H1 (cell line): ENCODE results near the gene HSPA1L.

Experiments
- CEBPB ChIP-seq: IDR thresholded peaks from 2 replicates; pipeline ENCODE4 v1.6.1; 2012; ENCODE audit warnings: low read depth, low read length
- CTCF ChIP-seq, 3 experiments: IDR thresholded peaks; 1 replicate in 2 of 3; 2 replicates in 1 of 3; pipeline versions ENCODE4 v1.5.1 to v1.6.1; 2011; ENCODE audit warnings: low read length in 3 of 3, mild to moderate bottlenecking in 3 of 3, inconsistent platforms in 2 of 3, low read depth in 1 of 3, moderate library complexity in 1 of 3; ENCODE audit not compliant: insufficient read depth in 1 of 3; ENCODE audit errors: control extremely low read depth in 1 of 3
- EZH2 ChIP-seq: fragments of 200-600 bp; sonication (generic); IDR thresholded peaks from 2 replicates; pipeline ENCODE4 v1.7.1; 2012; ENCODE audit warnings: low read depth, mild to moderate bottlenecking, moderate library complexity, low read length, inconsistent platforms; ENCODE audit not compliant: severe bottlenecking
- GABPA ChIP-seq: IDR thresholded peaks from 2 replicates; pipeline ENCODE4 v1.6.1; 2011; ENCODE audit warnings: mild to moderate bottlenecking, low read length, moderate library complexity, borderline replicate concordance; ENCODE audit not compliant: insufficient read depth
- JUN ChIP-seq: IDR thresholded peaks from 2 replicates; pipeline ENCODE4 v1.6.1; 2011; ENCODE audit warnings: low read depth, mild to moderate bottlenecking, improper control_type of control experiment, low read length
- MAX ChIP-seq: IDR thresholded peaks from 2 replicates; pipeline ENCODE4 v1.6.1; 2012; ENCODE audit warnings: inconsistent platforms
- PHF8 ChIP-seq: fragments of 200-600 bp; sonication (generic); conservative IDR thresholded peaks from 2 replicates; pipeline ENCODE4 v1.7.1; 2012; ENCODE audit warnings: low read depth, mild to moderate bottlenecking, inconsistent platforms, low read length, moderate library complexity
- POLR2A ChIP-seq, 2 experiments: IDR thresholded peaks; 1 replicate in 1 of 2; 2 replicates in 1 of 2; pipeline ENCODE4 v1.6.1; 2011; ENCODE audit warnings: low read depth in 2 of 2, low read length in 2 of 2, mild to moderate bottlenecking in 2 of 2; ENCODE audit errors: control extremely low read depth in 1 of 2
- POLR2AphosphoS5 ChIP-seq: IDR thresholded peaks from 2 replicates; pipeline ENCODE4 v1.6.1; 2011; ENCODE audit warnings: low read depth, low read length

DNA sequence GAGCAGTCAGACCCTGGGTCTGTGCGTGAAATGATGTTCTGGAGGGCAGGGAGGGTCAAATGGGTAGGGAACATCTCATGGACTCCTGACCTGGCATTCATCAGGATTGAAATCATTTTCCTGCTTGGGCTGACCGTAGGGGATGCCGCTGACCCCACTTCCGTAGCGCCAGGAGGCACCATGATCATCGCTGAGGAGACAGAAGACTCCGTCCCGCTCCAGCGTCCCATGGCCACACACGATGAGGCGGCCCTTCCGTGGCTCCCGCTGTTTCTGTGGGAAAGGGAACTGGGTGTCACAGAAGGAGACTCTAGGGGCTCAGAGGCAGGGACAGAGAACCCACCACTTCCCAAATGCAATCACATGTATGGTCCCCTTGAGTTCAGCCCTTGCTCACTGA is 45.3 kb upstream of the HSPA1L start:
- TF ChIP-seq GABPA (no peak), CTCF (IDR thresholded peaks at IDR 0.05; ENCODE audit: control extremely low read depth in 1 of 3, insufficient read depth in 1 of 3, low read depth in 1 of 3, low read length in 3 of 3) (no peak), EZH2 (no peak), POLR2AphosphoS5 (no peak), CEBPB (no peak), JUN (no peak), POLR2A (IDR thresholded peaks at IDR 0.05; ENCODE audit: control extremely low read depth in 1 of 2, low read depth in 2 of 2, low read length in 2 of 2) (no peak), MAX (no peak), PHF8 (no peak)
